Stimulated activated naive CD8-positive, alpha-beta T cell treated with anti-CD3 and anti-CD28 coated beads, Interleukin-15, amount 100 ng/mL, for 72 hours (primary cell): Measurements from ENCODE around the gene BDKRB2.
A peak's percentile ranks its signal among the peaks of the same experiment; 100 is the strongest.
"Not testable (repeated sequence)": the region's sequence is repeated elsewhere in the genome, so short reads cannot be mapped to it uniquely, and the experiment has no call there.

ENCODE experiments used
- ATAC-seq: fragments of 150-1000 bp; cut with Tn5 transposase; 2 replicates; pipeline ENCODE4 v1.10.0; 2021; ENCODE audit warnings: mild to moderate bottlenecking, moderate library complexity
- DNase-seq, 2 donors: peaks; one replicate each; pipeline ENCODE4 v3.0.0; 2021 to 2022
- H3K27ac Mint-ChIP-seq, 2 donors: one replicate each; pipeline ENCODE4 v1.8.0; 2022; ENCODE audit warnings: mild to moderate bottlenecking in 2 of 2, mixed read lengths in 2 of 2, moderate library complexity in 2 of 2
- H3K27me3 Mint-ChIP-seq: one replicate; pipeline ENCODE4 v1.8.0; 2022; ENCODE audit warnings: mixed read lengths
- H3K4me1 Mint-ChIP-seq: one replicate; pipeline ENCODE4 v1.8.0; 2022; ENCODE audit warnings: mild to moderate bottlenecking, mixed read lengths
- H3K4me3 Mint-ChIP-seq, 2 donors: one replicate each; pipeline ENCODE4 v1.8.0; 2022; ENCODE audit warnings: mild to moderate bottlenecking in 2 of 2, mixed read lengths in 2 of 2, moderate library complexity in 1 of 2
- H3K9me3 Mint-ChIP-seq, 2 donors: one replicate each; pipeline ENCODE4 v1.8.0; 2022; ENCODE audit warnings: mixed read lengths in 2 of 2

The BDKRB2 gene

DNA sequence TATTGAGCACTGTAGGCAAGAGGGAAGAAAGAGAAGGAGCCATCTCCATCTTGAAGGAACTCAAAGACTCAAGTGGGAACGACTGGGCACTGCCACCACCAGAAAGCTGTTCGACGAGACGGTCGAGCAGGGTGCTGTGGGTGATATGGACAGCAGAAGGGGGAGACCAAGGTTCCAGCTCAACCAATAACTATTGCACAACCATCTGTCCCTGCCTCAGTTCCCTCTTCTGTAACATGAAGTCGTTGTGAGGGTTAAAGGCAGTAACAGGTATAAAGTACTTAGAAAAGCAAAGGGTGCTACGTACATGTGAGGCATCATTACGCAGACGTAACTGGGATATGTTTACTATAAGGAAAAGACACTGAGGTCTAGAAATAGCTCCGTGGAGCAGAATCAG is 37.5 kb downstream of the BDKRB2 start:
- no peak for ATAC-seq
- Mint-ChIP-seq H3K27me3 (peaks cover 4% of the 10 kb centered on the region), H3K27ac (no peak overlapping the region), H3K9me3 (no peaks in the 10 kb centered on the region), H3K4me1 (no peaks in the 10 kb centered on the region), H3K4me3 (no peak overlapping the region)
- DNase-seq: no peak

DNA sequence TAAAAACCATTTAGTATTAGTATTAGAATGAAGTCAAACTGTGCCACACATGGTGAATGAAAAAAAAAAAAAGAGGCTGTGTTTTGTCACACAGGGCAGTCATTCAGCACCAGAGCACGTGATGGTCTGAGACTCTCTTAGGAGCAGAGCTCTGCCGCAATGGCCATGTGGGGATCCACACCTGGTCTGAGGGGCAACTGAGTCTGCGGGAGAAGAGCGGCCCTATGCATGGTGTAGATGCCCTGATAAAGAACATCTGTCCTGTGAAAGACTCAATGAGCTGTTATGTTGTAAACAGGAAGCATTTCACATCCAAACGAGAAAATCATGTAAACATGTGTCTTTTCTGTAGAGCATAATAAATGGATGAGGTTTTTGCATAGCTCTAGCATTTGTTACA is 39.1 kb downstream of the BDKRB2 start:
- no peak overlapping the region for H3K27ac Mint-ChIP-seq
- ATAC-seq (no peak), DNase-seq (no peak)
- H3K27me3 Mint-ChIP-seq: peaks cover 12% of the 10 kb centered on the region
- H3K4me3 Mint-ChIP-seq: no peak overlapping the region
- H3K9me3 Mint-ChIP-seq: no peaks in the 10 kb centered on the region
- no peaks in the 10 kb centered on the region for H3K4me1 Mint-ChIP-seq

DNA sequence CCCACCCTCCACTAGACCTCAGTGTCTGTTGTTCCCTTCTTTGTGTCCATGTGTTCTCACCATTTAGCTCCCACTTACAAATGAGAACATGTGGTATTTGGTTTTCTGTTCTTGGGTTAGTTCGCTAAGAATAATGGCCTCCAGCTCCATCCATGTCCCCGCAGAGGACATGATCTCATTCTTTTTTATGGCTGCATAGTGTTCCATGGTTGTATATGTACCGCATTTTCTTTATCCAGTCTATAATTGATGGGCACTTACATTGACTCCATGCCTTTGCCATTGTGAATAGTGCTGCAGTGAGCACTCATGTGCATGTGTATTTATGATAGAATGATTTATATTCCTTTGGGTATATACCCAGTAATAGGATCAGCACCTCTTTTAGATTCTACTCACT is 40.4 kb downstream of the BDKRB2 start:
- not testable (repeated sequence) for H3K4me3 Mint-ChIP-seq, H3K9me3 Mint-ChIP-seq, ATAC-seq, H3K27ac Mint-ChIP-seq, DNase-seq, H3K4me1 Mint-ChIP-seq
- H3K27me3 Mint-ChIP-seq: peaks cover 24% of the 10 kb centered on the region

DNA sequence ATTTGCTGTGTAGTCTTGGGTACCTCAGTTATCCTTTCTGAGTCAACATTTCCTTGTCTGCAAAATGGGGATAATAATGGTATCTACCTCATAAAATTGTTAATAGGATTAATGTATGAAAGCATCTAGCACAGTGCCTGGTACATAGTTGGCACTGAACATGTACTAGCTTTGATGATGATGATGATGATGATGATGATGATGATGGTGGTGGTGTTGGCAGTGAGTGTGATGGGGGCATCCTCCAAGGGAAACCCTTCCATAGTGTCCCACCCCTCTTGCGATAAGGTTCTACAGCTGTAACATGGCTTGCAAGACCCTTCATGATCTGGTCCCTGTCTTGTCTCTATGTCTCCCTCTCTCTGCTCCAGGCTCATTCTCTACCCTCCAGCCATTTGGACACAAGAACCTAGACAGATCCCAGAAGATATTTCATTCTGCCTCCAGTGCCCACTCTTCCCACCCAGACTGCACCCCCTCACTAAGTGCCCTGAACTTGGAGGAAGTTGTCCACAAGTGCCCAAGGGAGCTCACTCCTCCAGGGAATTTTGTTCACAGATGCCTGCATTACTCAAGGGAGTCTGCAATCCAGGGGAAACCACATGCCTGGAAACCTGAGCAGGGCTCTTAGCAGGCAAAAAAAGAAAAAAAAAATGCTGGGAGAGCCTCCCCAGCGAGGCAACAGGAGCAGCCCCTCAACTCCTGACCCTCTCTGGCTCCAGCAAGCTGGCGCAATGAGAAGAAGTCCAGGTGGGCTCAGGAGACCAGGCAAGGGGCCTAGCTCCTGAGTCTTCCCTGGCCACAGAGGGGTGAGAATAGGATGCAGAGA is 41.3 kb downstream of the BDKRB2 start:
- no peak for DNase-seq
- no peak for ATAC-seq
- Mint-ChIP-seq H3K27me3 (peaks cover 29% of the 10 kb centered on the region), H3K9me3 (no peaks in the 10 kb centered on the region), H3K4me1 (no peaks in the 10 kb centered on the region), H3K4me3 (no peak overlapping the region), H3K27ac (no peak overlapping the region)

DNA sequence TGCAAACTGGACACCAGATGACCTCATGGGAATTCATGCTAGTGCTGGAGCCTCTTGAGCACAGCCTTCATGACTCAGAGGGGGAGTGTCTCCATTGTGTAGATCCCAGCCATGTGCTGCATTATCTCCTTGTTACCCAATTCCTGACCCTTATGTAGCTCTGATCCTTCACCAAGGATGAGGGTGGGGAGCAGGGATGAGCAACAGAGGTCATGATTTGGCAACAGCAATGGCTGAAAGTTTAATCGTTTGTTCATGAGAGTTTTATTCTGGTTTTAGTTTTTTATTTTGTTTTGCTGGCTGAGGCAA is 41.9 kb downstream of the BDKRB2 start:
- H3K9me3 Mint-ChIP-seq: no peaks in the 10 kb centered on the region
- ATAC-seq (no peak), DNase-seq (no peak)
- H3K27me3 Mint-ChIP-seq: peaks cover 33% of the 10 kb centered on the region
- no peak overlapping the region for H3K27ac Mint-ChIP-seq
- no peaks in the 10 kb centered on the region for H3K4me1 Mint-ChIP-seq
- H3K4me3 Mint-ChIP-seq: no peak overlapping the region

DNA sequence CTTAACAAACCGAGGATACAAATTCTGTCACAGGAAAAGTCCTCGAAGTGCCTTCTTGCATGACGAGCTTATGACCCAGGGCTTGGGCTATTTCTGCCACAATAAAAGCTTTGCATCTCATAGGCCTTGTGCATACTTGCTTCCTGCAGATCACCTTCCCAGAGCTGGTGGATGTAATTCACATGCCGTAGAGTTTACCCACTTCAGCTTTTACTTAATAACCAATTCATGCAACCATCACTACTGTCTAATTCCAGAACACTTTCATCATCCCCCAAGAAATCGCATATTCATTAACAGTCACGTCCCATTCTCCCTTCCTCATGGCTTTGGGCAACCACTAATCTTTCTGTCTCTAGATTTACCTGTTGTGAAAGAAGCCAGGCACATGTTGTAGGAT is 42.4 kb downstream of the BDKRB2 start:
- Mint-ChIP-seq H3K27me3 (peaks cover 38% of the 10 kb centered on the region), H3K4me3 (no peak overlapping the region), H3K27ac (no peak overlapping the region), H3K9me3 (no peaks in the 10 kb centered on the region), H3K4me1 (no peaks in the 10 kb centered on the region)
- no peak for ATAC-seq
- DNase-seq: no peak

DNA sequence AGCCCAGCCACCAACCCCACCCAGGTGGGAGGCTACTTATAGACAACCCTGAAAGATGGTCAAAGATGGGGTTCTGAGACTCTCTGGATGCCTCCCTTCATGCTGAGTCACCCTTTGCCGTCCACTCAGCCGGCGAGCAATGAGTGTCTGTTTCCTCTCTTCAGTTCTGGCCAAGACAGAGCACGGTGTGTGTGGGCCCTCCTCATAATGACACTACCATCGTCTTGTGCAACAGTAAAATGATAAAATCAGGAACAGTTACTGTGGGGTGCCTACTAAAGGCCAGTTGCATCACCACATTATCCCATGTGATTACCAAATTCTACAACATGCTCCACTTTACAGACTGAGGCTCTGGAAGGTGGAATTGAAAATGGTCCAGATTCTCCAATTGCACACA is 44.4 kb downstream of the BDKRB2 start:
- Mint-ChIP-seq H3K9me3 (no peaks in the 10 kb centered on the region), H3K27me3 (peaks cover 56% of the 10 kb centered on the region), H3K4me3 (no peak overlapping the region), H3K27ac (no peak overlapping the region), H3K4me1 (no peaks in the 10 kb centered on the region)
- no peak for ATAC-seq
- no peak for DNase-seq

DNA sequence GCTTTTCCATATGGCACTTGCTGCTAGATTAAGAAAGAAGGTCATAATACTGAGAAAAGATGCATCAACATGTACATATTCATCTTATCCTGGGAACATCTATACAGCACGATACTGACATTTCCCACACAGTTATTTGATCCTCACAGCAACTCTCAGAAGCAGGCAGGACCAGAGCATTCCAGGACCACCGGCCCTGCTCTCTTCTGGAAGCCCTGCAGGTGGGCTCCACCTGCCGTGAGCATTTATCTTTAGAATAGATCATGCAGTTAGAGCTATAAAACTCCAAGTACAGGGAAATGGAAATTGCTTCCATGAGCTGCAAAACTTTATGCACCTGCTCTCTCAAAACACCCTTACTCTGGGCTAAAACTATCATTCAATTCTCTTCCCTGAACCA is 45.8 kb downstream of the BDKRB2 start:
- no peaks in the 10 kb centered on the region for H3K9me3 Mint-ChIP-seq
- ATAC-seq: no peak

DNA sequence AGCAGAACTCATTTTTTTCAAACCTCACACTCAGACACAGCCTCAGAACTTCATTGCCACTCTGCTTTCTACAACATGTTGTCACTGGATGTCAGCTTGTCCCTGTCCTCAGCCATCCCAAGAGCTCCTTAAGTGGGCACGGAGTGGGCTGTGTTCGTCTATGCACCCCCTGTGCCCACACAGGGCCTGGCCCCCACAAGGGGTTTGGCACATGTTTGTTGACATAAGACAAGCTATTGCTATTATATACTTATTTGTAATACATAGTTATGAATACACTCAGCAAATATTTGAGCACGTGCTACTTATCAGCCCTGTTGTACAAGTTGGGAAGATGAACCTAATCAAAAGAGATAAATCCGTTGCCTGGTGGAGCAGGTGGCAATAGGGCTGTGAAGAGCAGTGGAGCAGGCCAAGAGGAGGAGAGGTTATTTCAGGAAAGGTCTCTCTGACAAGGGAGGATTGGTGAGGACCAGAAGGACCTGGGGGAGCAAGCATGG is 47.1 kb downstream of the BDKRB2 start:
- H3K4me1 Mint-ChIP-seq: no peaks in the 10 kb centered on the region
- no peaks in the 10 kb centered on the region for H3K9me3 Mint-ChIP-seq
- H3K27ac Mint-ChIP-seq: peak overlapping the region; percentile 3 to 35
- DNase-seq (no peak), ATAC-seq (no peak)
- peaks cover 74% of the 10 kb centered on the region for H3K27me3 Mint-ChIP-seq
- no peak overlapping the region for H3K4me3 Mint-ChIP-seq

More for the DNA sequence above, 45.8 kb downstream of the BDKRB2 start:
- DNase-seq: no peak
- peaks cover 66% of the 10 kb centered on the region for H3K27me3 Mint-ChIP-seq
- no peak overlapping the region for H3K4me3 Mint-ChIP-seq
- no peak overlapping the region for H3K27ac Mint-ChIP-seq
- no peaks in the 10 kb centered on the region for H3K4me1 Mint-ChIP-seq

DNA sequence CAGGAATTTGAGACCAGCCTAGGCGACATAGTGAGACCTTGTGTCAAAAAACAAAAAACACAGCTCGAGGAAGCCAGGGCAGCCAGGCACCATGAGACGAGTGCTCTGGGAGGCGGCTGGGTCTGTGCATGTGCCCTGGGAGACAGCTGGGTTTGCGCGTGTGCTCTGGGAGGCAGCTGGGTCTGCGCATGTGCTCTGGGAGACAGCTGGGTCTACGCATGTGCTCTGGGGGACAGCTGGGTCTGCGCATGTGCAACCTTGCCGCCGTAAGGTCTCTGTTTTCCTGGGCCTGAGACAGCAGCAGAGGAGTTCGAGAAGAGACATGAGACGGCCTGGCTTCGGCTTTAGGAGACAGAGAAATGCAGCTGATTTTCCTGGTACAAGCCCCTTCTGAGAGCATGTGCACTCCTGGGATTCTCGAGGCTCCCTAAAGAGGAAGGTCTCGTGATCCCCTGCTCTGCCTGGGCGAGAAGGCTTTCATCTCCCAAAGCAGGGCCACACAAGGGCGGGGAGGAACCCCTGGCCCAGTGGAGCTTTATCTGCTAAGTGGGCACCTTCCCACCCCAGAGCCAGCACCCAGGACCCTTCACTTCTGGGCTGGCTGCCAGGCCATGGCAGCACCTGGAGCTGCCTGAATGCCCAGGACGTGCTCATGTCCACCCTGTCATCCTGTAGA is 47.8 kb downstream of the BDKRB2 start:
- DNase-seq (no peak), ATAC-seq (no peak)
- peaks cover 74% of the 10 kb centered on the region for H3K27me3 Mint-ChIP-seq
- H3K4me1 Mint-ChIP-seq: no peaks in the 10 kb centered on the region
- no peaks in the 10 kb centered on the region for H3K9me3 Mint-ChIP-seq
- H3K27ac Mint-ChIP-seq: no peak overlapping the region
- H3K4me3 Mint-ChIP-seq: no peak overlapping the region

DNA sequence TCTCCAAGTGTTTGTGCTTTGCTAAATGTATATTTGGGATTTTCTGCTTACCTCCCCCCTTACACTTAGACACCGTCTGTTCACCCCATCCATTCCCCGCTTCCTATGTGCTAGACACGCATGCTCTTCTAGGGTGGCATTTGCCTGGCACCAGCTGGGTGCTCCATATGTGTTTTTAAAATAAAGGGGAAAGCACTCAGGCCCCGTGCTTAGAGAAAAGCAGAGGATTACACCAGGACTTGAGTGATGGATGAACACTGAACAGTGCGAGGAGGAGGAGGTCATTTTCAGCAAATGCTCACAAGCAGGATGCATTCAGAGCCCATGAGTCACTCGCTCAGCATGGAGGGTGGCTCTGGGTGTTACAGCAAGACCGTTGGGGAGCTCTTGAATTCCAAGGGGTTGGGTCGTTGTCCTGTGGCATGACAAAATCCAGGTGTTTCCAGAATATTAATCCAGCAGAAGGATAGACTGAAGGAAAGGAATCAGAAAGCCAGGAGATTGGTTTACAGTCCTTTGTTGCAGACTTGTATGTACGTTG is 48.4 kb downstream of the BDKRB2 start:
- DNase-seq (no peak), ATAC-seq (no peak)
- H3K4me3 Mint-ChIP-seq: no peak overlapping the region
- no peaks in the 10 kb centered on the region for H3K4me1 Mint-ChIP-seq
- no peak overlapping the region for H3K27ac Mint-ChIP-seq
- H3K9me3 Mint-ChIP-seq: no peaks in the 10 kb centered on the region
- peaks cover 74% of the 10 kb centered on the region for H3K27me3 Mint-ChIP-seq

DNA sequence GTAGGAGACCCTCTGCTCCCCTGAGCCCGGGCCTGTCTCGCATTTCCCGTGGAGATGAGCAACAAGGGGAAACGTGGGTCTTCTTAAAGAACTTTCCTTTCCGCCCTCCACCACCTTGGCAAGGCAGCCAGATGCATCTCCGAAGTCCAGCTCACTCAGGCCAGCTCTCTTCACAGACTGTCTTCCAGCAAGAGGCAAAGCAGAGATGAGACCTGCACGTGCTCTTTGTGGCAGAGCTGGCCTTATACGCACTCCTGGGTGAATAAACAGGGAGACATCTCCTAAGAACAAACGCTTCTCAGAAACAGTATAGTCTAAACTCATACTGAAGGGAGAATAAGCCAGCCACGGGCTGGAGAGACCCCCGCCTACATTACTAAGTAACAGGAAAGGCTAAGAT is 50.0 kb downstream of the BDKRB2 start:
- Mint-ChIP-seq H3K27ac (no peak overlapping the region), H3K9me3 (no peaks in the 10 kb centered on the region), H3K27me3 (peaks cover 66% of the 10 kb centered on the region), H3K4me1 (no peaks in the 10 kb centered on the region), H3K4me3 (no peak overlapping the region)
- ATAC-seq: no peak
- no peak for DNase-seq

DNA sequence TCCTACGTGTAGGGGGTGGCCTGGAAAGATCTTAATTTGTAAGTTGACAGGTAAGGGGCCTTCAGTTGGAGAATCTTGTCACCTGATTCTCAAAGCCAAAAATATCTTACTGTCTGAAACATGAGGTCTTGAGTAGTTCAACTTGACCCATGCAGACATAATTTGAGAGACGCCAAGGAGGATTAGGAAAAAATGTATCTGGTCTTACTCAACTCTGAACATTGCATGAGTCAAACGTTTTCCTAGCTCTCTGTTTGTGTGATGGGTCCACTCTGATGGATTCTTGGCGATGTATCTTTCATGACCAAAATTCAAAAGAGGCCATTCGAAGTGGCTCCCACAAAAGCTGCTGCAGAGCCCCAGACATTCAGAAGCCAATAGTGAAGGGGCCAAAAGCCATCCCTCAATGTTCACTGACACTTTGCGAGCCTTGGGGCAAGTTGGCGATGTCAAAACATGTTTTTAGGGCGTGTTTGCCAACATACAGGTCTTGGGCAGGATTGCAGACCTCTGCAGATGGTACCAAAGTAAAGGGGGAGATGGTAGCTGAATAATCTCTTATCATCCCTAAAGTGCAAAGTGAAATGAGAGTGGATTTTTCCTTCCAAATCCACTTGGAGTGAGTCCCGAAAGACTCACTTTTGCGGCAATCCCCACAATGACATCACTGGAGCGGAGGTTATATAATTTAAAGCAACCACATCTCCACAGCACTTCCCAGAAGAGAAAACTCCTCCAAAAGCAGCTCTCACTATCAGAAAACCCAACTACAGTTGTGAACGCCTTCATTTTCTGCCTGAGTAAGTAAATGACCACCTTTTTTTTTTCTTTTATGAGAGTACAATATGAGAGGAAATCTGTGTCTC is 51.1 kb downstream of the BDKRB2 start, which contains the start of gene BDKRB1:
BDKRB1 (plus strand) TSS at position 710 of the 866 bp plus-strand sequence. CDS start 7,473 bp downstream, outside the sequence.
- peaks cover 62% of the 10 kb centered on the region for H3K27me3 Mint-ChIP-seq
- H3K9me3 Mint-ChIP-seq: no peaks in the 10 kb centered on the region
- no peak within 1 kb of the TSS for H3K4me3 Mint-ChIP-seq
- H3K27ac Mint-ChIP-seq: peak within 1 kb of the TSS in 1 of 2 donors; percentile 83
- DNase-seq (no peak), ATAC-seq (no peak)
- H3K4me1 Mint-ChIP-seq: no peaks in the 10 kb centered on the region

DNA sequence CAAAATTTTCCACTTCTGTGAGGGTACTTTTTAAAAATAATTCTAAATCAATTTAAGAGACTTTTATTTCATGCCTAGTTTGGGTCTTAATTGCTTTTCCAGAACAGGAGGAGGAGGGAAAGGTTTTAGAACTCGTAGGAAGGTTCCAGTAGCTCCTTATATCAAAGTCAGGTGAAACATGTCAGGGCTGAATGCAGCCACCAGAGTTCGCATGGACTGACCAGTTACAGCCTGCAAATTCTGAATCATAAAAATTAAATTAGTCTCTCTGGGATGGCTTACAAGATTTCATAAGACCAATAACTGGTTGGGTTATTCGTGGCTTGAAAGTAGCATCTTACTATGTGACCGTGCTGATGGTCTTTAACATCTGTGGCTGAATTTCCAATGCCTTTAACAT is 51.8 kb downstream of the BDKRB2 start:
- DNase-seq (no peak), ATAC-seq (no peak)
- H3K27me3 Mint-ChIP-seq: peaks cover 66% of the 10 kb centered on the region
- no peak overlapping the region for H3K4me3 Mint-ChIP-seq
- no peaks in the 10 kb centered on the region for H3K4me1 Mint-ChIP-seq
- no peaks in the 10 kb centered on the region for H3K9me3 Mint-ChIP-seq
- H3K27ac Mint-ChIP-seq: no peak overlapping the region

DNA sequence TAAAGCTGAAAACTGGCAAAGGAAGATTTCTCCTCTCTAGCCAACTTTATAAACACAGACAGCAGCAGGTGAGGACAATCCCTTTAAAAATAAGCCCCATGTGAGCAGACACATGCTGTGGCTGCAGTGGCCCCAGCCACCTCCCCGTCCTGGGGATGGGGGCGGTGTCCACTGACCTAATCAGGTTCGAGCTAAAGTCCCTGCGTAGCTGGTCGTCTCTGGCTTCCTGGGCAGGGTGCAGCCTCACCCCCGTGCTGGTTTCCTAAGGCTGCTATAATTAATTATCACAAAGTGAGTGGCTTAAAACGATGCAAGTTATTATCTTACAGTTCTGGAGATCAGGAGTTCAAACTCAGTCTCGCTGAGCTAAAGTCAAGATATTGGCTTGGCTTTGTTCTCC is 52.4 kb downstream of the BDKRB2 start:
- Mint-ChIP-seq H3K27ac (no peak overlapping the region), H3K4me3 (no peak overlapping the region), H3K9me3 (no peaks in the 10 kb centered on the region), H3K4me1 (no peaks in the 10 kb centered on the region), H3K27me3 (peaks cover 61% of the 10 kb centered on the region)
- ATAC-seq: no peak
- no peak for DNase-seq
